COLO829 (cell line): ENCODE results near the gene ALK.
"Not testable (repeated sequence)": the region's sequence is repeated elsewhere in the genome, so short reads cannot be mapped to it uniquely, and the experiment has no call there.

Source experiments
- DNase-seq: peaks from one replicate; pipeline ENCODE4 v3.0.0; 2012; ENCODE audit warnings: low spot score

ALK gene

DNA sequence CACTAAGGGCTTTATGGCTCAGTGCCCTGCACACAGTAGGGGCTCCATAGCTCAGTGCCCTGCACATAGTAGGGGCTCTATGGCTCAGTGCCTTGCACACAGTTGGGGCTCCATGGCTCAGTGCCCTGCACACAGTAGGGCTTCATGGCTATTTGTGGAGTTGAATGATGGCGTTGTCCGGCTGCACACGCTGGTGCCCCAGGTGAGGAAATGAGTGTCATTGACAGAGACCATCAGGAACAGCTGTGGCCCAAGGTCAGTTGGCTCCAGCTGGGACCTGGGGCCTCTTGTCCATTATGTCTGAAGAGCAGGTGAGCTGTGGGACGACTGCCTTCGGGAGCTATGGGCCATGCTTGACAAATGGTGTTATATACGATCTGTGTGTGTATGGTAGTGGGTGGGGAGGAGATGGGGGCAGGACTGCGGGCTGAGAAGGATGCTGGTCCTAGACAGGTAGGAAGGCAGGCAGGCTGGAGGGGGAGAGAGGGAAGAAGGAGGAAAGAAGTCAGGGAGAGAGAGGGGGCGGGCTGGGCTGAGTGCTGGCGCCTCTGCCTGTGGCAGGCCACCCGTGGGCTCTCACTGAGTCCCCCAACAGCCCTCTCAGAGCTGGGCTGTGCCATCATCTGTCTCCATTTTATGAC is 675.5 kb downstream of the ALK start:
- DNase-seq = no peak

DNA sequence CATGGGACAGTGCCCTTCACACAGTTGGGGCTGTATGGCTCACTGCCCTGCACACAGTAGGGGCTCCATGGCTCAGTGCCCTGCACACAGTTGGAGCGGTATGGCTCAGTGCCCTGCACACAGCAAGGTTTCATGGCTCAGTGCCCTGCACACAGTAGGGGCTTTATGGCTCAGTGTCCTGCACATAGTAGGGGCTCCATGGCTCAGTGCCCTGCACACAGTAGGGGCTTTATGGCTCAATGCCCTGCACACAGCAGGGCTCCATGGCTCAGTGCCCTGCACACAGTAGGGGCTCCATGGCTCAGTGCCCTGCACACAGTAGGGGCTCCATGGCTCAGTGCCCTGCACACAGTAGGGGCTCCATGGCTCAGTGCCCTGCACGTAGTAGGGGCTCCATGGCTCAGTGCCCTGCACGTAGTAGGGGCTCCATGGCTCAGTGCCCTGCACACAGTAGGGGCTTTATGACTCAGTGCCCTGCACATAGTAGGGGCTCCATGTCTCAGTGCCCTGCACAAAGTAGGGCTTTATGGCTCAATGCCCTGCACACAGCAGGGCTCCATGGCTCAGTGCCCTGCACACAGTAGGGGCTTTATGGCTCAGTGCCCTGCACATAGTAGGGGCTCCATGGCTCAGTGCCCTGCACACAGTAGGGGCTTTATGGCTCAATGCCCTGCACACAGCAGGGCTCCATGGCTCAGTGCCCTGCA is 676.2 kb downstream of the ALK start:
- DNase-seq = not testable (repeated sequence)

DNA sequence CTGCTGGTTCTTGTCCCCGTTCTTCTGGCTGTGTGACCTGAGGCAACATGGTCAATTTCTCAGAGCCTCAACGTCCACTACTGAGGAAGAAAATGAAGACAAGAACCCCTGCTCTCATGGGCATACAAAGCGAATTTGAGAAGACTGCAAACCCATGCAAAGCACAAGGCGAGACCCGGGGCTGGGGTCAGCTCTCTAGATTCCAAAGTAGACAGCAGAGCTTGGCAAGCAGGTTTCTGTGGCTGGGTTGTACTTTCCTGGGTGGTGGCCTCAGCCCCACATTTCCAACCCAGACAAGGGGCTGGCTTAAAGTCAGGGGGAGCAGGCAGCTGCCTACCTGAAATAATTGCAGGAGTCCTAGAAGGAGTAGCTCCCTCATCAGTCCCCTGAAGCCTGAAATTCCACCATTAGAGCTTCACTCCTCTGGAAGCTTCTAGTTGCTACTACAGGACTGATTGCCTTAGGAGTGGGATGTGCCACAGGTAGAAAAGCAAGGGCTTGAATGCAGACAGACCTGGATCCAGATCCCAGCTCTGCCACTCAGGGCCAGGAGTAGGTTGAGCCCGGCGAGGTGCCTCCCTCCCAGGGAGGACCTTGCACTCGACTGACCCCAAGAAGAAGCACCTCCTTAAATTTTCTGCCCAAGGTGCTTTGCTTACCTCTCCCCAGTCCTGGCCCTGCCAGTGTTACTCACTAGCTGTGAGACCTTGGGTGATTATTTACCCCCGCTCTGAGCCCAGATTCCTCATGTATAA is 678.6 kb downstream of the ALK start:
- DNase-seq = no peak

DNA sequence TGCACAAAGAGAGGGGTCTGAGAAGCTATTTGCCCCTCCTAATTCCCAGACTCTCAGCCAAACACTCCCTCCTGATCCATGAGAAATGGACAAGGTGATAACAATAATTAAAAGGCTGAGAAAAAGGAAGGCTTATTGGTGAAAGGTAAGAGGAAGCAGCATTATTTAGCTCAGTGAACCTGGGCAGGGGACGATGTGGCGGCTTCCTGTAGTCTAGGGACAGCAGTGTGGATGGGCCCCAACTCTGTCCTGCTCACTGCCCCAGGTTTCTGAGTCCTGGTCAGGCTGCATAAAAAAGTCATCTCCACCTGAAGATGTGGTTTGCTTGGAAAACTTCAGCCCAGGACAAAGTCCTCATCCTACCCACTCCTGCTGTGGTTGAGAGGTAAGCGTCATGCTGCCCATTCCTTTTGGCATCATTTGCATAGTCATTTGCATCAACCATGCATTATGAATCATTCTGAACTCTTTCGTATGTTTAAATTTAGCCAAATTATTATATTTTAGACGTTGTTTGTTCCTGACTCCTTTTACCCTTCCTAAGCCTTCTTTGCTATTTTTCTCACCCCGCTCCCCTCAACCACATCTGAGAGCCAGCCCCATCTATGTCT is 679.3 kb downstream of the ALK start:
- no peak for DNase-seq

DNA sequence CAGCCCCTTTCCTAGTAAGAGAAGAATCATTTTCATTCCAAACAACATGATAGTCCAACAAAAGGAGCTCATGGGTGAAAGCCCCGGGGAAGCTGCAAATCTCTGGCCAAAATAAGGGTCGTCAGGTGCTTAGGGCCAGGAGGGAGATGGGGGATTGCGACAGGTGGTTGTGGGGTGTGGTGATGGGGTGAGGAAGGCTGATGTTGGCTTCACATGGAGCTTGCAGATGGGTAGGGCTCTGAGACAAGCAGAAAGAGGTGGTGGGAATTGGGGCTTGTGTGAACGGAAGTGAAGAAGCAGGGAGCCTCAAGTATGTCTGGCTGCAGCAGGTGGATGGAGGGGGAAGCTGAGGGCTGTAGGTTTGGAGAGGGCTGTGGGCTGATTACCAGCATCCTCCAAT is 680.0 kb downstream of the ALK start:
- DNase-seq = no peak

DNA sequence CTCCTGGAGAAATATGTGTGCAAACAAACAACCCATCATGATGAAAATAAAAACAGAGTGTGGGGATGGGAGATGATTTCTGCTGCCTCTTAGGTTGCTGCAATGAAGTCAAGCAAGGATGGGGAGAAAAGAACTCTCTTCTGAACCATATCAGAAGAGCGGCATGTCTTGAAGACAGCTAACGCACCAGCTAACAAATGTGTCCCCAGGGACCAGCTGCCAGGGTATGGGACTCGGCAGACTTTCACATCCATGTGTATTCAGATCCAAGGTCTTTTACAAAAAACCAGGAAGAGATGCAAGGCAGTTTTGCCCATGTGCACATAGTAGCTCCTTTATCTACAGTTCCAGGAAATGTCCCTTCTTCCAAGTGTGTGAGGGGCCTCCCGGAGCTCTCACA is 680.8 kb downstream of the ALK start:
- no peak for DNase-seq

DNA sequence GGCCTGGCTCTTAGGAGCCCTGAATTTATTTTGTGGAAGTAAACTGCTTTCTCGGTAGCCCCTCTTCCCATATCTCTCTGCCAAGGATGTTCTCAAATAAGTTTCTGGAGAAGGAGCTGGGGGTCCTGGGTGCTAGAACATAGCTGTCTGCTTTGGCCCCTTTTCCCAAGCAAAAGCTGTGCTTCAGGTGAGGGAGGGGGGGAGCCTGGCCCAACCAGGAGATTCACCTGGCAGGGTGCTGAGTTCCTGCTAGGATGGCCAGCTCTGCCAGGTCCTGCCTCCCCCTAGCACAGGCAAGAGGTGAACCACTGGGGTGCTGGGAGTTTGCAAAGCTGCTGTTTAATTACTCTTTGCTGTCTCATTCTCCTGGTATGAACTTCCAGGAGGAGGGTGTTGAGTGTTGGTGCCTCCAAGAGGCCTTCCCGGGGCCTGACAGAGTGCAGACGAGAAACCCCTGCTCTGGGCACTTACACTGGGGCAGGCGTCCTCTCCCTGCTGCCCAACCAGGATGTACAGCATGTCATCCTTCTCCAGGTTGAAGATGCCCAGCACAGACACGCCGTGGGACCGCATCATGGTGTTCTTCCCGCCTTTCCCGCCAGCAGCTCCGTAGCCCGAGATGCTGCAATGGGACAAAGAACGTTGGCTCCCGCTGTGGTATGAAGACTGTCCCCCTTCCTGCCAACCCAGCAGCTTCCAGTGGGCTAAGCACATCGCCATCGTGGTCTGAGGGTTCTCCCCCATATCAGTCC is 682.0 kb downstream of the ALK start:
- no peak for DNase-seq

DNA sequence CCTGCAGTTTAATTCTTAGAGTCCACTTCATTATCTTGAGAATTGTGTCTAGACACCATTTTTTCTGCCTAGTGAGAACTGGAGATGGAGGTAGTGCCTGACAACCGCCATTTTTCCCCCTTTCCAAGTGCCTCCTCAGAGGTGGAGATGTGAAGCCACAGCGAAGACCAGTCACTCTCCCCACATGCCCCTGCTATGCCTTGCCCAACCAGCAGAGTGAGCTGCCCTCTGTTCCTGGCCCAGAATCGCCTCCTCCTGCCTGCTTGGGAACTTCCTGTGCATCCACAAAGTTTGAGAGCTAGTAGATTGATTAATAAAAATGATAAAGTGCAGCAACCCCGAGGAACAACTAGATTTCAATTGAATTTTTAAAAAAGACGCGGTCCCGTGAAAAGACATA is 682.9 kb downstream of the ALK start:
- peak; percentile 85 for DNase-seq

DNA sequence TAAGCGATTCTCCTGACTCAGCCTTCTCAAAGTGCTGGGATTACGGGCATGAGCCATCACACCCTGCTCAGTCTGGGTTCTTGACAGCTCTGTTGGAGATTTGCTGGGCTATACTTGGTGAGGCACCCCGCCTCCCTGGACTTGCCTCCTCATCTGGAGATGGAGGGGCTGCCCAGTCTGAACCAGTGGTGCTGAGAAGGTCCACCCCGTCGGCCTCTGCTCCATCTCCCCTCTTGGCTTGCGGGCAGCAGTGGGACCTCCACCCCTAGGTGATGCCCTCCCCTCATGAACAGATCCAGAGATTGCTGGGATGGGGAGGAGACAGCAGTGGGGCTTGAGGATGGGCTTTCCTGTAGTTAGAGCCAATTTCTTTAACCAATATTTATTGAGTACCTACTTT is 685.3 kb downstream of the ALK start:
- DNase-seq = no peak

DNA sequence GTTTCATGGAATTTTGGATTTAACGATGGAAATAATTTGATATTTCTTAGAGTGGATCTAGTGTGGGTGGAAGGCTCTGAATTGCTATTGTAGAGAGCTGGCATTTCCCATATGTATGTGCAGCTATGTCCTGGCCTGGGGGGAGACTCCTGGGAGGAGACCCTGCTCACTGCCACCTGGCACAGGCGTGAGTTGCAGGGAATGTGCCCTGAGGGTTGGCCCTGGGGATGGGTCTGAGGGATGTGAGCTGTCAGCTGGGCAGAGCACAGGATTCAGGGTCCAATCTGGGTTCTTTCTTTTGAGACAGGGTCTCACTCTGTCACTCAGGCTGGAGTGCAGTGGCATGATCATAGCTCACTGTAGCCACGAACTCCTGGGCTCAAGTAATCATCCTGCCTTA is 686.0 kb downstream of the ALK start:
- DNase-seq = no peak

DNA sequence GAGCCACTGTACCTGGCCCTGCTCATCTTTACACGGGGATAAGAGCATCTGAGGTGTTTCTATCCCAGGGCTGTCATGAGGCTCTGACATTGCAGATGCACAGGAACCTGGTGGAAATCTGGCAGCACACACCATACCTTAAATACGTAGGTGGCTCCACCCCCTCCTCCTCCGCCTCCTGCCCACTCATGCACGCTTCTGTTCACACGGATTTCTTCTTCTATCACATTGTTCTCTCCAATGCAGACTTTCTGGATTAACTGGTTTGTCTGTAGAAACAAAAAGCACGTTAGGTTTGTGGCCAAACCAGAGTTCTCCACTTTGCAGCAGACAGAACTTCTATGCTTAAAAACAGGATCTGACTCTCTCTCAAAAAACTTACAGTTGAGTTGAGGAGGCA is 688.0 kb downstream of the ALK start:
- DNase-seq = no peak

DNA sequence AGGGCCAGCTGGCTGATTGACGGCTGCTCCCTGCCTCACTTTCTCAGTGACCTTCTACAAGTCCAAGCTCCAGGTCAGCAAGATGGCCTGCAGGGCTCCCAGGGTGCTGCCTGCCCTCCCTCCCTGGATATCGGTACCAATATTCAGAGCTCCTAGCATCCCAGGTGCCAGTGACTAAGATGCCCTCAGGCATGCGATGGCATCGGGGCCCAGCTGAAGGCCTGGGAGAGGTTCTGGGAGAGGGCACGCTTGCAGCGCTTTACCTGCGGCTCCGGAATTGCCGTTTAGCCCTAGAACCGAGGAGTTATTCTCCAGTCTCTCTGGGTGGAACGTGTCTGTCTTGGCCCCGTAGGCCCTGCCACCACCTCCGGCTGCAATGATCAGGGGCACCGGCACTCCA is 689.3 kb downstream of the ALK start:
- DNase-seq = no peak

DNA sequence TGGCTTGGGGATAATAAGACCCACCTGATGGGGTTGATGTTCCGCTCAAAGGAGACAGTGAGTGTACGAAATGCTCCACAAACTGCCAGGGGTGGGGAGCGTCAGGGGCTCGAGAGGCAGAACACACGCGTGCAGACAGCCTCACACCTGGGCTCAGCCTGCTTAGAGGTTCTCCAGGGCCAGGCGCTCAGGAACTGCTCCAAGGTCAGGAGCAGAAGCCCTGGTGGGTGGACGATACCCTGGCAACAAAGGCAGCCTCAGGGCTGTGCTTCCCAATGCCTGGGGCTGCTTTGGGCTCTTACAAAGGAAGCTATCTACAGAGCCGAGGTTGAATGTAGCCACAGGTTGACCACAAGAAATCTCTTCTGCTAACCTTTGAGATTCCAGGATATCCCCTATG is 691.7 kb downstream of the ALK start:
- DNase-seq = no peak

DNA sequence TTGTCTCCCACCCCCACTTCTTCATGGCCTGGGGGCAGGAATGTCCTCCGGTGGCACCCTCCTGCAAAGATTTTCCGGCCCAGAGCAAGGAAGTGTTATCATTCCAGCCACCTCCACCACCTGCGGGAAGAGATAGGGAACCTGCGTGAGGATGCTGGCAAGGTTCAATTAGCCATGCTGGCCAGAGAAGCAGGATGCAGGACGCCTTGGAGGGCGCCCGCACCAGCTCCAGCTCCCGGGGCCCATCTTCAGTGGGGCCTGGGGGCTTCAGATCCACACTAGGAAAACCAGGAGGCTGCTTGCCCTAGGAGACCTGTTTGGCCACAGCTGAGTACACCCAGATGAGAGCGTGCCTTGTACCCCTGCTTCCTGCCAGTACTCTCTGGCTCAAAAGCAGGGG is 692.4 kb downstream of the ALK start:
- no peak for DNase-seq

DNA sequence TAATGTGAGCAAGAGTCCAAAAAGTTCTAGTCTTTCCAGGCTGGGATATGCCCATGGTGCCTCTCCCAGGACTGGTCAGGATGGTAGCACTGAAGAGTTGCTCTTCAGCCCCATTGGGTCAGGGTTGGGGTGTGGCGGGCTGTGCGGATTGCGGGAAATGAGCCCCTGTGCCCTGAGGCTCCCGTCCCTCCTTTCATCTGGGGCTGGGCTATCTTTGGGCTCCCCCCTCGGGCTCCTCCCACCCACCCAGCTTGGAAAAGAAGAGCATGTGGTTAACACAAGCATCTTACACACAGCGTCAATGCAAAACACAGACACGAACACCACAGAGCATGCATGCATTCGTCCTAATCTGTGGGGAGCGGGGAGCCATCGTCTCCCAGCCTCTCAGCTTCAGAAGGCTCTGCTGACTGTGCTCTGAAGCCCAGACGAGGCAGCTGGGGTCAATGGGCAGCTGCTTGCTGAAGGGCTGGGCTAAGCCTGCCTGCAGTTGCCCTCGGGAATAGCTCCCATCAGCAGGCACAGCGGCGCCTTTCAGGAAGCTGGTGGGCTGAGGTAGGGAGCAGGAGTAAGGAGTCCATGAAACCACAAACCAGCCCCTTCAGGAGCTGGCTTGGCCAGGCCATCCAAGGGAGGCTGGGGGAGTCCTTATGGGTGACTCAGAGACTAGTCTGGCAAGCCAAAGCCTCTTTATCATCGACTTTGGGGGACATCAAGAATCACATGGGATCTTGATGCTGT is 693.3 kb downstream of the ALK start:
- DNase-seq = no peak

DNA sequence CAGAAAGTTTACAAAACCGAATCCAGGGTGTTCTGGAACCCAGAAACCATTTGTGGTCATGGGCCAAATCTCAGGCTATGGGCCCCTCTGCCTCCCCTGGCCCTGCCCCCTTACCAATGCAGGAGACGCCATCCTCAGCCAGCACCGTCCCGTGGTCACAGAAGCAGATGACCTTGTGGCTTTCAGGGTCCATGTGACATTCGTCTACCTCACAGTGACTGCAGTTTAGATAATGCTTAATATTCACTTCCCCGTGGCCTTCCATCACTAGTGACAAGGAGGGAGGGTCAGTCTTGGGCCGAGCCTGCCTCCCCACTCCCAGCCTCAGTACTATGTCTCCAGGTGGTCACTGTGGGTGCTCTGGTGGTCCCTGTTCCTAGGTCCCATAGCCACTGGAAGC is 694.6 kb downstream of the ALK start:
- no peak for DNase-seq

DNA sequence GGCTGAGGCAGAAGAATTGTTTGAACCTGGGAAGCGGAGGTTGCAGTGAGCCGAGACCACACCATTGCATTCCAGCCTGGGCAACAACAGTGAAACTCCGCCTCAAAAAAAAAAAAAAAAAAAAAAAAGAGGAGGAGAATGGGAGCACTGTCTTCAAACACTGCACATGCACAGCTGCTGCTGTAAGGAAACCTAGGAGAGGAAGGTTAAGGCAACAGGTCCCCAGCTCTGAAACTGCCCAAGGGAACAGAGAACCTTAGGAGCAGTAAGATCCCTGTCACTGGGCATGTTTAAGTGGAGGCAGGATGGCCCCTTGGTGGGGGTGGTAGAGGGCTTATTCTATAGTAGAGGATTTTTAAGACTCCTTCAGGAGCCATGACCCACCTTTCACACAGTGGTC is 695.0 kb downstream of the ALK start:
- DNase-seq = no peak

DNA sequence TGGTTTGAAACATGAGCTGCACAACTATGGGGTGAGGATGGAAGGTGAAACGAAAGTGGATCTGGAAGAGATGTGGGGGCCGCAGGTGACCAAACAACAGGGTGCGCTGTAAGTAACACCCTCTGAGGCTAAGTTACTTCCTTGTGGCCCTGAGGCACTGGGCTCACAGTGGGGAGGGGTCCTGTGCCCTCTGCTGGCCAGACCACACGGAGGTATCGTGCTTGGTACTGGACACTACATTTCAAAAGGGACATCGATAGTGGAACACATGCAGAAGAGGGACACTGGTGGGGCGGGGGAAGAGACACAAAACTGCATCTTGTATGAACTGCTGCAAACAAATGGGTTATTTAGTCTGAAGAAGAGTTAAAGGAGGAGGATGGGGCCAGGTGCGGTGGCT is 695.6 kb downstream of the ALK start:
- no peak for DNase-seq

DNA sequence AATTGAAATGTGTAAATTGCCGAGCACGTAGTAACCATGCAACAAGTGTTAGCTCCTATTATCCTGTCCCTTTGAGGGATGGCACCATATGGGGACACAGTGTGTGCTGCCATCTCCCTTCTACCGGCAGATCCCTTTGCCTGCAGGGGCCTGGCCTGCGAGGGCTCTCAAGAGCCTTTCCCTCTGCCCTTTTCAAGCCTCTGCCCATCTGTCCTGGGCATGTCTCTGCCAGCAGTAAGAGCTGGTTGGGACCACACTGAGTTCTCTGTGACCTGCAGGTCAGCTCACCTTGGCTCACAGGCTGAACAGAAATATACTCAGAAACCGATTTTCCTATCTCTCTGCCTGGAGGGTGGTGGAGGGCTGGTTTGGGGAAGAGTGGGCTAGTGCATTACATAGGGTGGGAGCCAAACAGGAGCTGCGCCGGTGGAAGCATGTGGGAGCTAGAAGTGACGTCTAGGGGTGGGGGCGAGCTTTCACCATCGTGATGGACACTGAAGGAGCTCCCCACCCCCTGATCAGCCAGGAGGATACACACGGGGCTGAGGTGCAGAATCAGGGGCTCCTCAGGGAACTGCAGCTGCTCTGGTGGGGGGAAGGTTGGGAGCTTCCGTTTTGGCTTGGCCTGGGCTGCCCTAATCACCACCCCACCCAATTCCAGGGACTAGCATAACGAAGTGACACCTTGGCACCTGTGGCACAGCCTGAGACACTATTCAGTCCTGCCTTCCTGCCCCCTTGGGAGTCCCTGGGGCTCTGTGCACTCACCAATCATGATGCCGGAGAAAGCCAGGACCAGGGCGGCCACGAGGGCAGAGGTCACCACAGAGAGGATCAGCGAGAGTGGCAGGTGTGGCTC is 696.5 kb downstream of the ALK start:
- no peak for DNase-seq

DNA sequence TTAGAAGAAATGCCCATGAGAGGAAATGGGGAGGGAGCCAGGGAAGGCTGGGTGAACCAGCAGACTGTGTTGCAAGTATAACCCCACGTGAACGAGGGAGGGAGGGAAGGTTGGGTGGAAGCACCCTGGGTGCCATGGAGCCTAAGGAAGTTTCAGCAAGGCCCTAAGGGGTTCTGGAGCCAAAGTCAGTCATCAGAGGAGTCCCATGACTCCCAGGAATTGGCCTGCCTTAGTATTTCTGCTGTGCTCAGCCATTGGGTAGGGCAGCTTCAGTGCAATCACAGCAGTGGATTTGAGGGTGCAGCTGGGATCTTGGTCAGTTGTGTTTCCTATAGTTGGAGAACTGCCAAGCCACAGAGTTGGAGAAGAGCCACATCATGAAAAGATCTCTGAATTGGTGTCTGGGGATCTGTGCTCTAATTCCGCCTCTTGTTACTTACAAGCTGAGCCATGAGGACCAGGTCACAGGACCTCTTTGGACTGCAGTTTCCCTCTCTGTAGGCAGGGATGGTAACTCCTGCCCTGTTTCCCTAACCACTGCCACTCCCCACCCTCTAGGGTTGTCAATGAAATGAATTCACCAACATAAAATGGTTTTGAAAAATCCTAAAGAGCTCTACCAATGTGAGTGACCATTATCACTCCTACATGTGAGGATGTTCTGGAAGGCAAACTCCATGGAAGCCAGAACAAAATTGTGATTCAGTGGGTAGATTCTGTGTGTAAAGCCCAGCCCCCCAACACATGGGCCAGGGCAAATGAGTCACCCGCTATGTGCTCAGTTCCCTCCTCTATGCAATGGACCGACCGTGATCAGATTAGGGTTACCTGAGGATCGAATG is 697.3 kb downstream of the ALK start:
- peak; percentile 77 for DNase-seq
